Measurements from ENCODE around the gene MBP.

GRCh38 chr18:77178559-77178958, 46.0 kb upstream of the MBP start:
- TF ChIP-seq FOXA1 (IDR thresholded peaks at IDR 0.05) = no peak
- no peak for TF ChIP-seq SUZ12 (IDR thresholded peaks at IDR 0.05)
- TF ChIP-seq FOXM1 (IDR thresholded peaks at IDR 0.05; ENCODE audit: borderline replicate concordance) = no peak
- no peak for TF ChIP-seq LEF1 (IDR thresholded peaks at IDR 0.05; ENCODE audit: borderline replicate concordance)
- TF ChIP-seq FOXK2 (IDR thresholded peaks at IDR 0.05) = no peak
- TF ChIP-seq ZNF384 (IDR thresholded peaks at IDR 0.05) = no peak
- TF ChIP-seq ARNT (IDR thresholded peaks at IDR 0.05) = no peak
- TF ChIP-seq CTBP1 (IDR thresholded peaks at IDR 0.05; ENCODE audit: borderline replicate concordance) = no peak
- TF ChIP-seq, protein P1, sequence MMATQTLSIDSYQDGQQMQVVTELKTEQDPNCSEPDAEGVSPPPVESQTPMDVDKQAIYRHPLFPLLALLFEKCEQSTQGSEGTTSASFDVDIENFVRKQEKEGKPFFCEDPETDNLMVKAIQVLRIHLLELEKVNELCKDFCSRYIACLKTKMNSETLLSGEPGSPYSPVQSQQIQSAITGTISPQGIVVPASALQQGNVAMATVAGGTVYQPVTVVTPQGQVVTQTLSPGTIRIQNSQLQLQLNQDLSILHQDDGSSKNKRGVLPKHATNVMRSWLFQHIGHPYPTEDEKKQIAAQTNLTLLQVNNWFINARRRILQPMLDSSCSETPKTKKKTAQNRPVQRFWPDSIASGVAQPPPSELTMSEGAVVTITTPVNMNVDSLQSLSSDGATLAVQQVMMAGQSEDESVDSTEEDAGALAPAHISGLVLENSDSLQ (IDR thresholded peaks at IDR 0.05) = no peak
- no peak for TF ChIP-seq ELF4 (IDR thresholded peaks at IDR 0.05)
